HG02981 (cell line): Measurements from ENCODE around the gene TCF12.
"Not testable (repeated sequence)": the region's sequence is repeated elsewhere in the genome, so short reads cannot be mapped to it uniquely, and the experiment has no call there.

Experiments used
- ATAC-seq: cut with Tn5 transposase; IDR thresholded peaks from one replicate; pipeline ENCODE4 v1.9.1; 2021; ENCODE audit warnings: mild to moderate bottlenecking, moderate library complexity; ENCODE audit not compliant: unreplicated experiment

TCF12 gene

GRCh38 chr15:57086857-57087427 lies 168.5 kb downstream of the TCF12 start:
- ATAC-seq, result no peak

- no peak for ATAC-seq
Observed at GRCh38 chr15:57089815-57090495, 171.5 kb downstream of the TCF12 start.

GRCh38 chr15:57090496-57090859 lies 172.0 kb downstream of the TCF12 start:
- ATAC-seq, result no peak

GRCh38 chr15:57091636-57092035 lies 173.2 kb downstream of the TCF12 start:
- no peak for ATAC-seq

- no peak for ATAC-seq
Observed at GRCh38 chr15:57092252-57092651, 173.8 kb downstream of the TCF12 start.

- ATAC-seq, result no peak
Observed at GRCh38 chr15:57094321-57095257, 176.1 kb downstream of the TCF12 start.

- ATAC-seq, result no peak
Observed at GRCh38 chr15:57095896-57096295, 177.5 kb downstream of the TCF12 start.

GRCh38 chr15:57097246-57097645 lies 178.8 kb downstream of the TCF12 start:
- ATAC-seq, result no peak

GRCh38 chr15:57097919-57098543 lies 179.6 kb downstream of the TCF12 start:
- ATAC-seq, result not testable (repeated sequence)

GRCh38 chr15:57098896-57099295 lies 180.5 kb downstream of the TCF12 start:
- no peak for ATAC-seq

- no peak for ATAC-seq
Observed at GRCh38 chr15:57100136-57100539, 181.7 kb downstream of the TCF12 start.

- ATAC-seq, result no peak
Observed at GRCh38 chr15:57102858-57103257, 184.4 kb downstream of the TCF12 start.

- no peak for ATAC-seq
Observed at GRCh38 chr15:57108296-57108695, 189.9 kb downstream of the TCF12 start.

GRCh38 chr15:57109005-57109404 lies 190.6 kb downstream of the TCF12 start:
- ATAC-seq, result no peak

GRCh38 chr15:57111002-57111401 lies 192.6 kb downstream of the TCF12 start:
- ATAC-seq, result no peak

- no peak for ATAC-seq
Observed at GRCh38 chr15:57112178-57112577, 193.7 kb downstream of the TCF12 start.

GRCh38 chr15:57114070-57114469 lies 195.6 kb downstream of the TCF12 start:
- no peak for ATAC-seq

GRCh38 chr15:57118013-57118799 lies 199.8 kb downstream of the TCF12 start:
- ATAC-seq, result no peak

GRCh38 chr15:57122080-57122840 lies 203.8 kb downstream of the TCF12 start:
- no peak for ATAC-seq

GRCh38 chr15:57124036-57124435 lies 205.6 kb downstream of the TCF12 start:
- no peak for ATAC-seq
